ENCODE measurements around the gene EPB41L3. TPM values are rescaled to one million over a fixed set of nuclear protein-coding genes. Genes with fewer than 3 reads are reported as not detected.

The EPB41L3 gene
- total RNA-seq, 1 donor from 2014 or later, result 58.1 TPM

DNA sequence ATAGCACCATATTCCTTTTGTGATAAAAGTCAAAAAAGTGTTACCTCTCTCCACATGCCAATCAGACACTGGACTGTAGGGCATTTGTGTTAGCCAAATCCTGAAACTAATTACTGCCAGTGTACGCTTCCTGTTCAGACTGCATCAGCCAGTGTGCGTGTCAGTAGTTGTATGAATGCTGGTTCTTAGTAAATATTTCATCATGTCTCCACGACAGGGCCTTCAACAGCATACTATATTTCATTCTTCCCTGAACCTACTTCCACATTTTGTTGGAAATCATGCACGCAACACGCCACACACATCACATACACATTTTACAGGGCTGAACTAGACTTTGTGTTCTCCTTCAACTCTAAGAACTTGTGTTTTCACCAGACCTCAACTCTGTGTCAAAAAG is 77.5 kb downstream of the EPB41L3 start:
- no peak overlapping the region for H3K27ac Mint-ChIP-seq
- no peaks in the 10 kb centered on the region for H3K36me3 Mint-ChIP-seq
- DNase-seq (ENCODE audit: extremely low spot score, unreplicated experiment), result no peak
- H3K4me1 Mint-ChIP-seq (ENCODE audit: unreplicated experiment), result peaks cover 14% of the 10 kb centered on the region
- H3K9me3 Mint-ChIP-seq, result no peaks in the 10 kb centered on the region
- H3K27me3 Mint-ChIP-seq, result no peaks in the 10 kb centered on the region
- H3K4me3 Mint-ChIP-seq, result no peak overlapping the region
- TF ChIP-seq, protein P1, sequence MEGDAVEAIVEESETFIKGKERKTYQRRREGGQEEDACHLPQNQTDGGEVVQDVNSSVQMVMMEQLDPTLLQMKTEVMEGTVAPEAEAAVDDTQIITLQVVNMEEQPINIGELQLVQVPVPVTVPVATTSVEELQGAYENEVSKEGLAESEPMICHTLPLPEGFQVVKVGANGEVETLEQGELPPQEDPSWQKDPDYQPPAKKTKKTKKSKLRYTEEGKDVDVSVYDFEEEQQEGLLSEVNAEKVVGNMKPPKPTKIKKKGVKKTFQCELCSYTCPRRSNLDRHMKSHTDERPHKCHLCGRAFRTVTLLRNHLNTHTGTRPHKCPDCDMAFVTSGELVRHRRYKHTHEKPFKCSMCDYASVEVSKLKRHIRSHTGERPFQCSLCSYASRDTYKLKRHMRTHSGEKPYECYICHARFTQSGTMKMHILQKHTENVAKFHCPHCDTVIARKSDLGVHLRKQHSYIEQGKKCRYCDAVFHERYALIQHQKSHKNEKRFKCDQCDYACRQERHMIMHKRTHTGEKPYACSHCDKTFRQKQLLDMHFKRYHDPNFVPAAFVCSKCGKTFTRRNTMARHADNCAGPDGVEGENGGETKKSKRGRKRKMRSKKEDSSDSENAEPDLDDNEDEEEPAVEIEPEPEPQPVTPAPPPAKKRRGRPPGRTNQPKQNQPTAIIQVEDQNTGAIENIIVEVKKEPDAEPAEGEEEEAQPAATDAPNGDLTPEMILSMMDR (conservative IDR thresholded peaks at IDR 0.05), result no peak

DNA sequence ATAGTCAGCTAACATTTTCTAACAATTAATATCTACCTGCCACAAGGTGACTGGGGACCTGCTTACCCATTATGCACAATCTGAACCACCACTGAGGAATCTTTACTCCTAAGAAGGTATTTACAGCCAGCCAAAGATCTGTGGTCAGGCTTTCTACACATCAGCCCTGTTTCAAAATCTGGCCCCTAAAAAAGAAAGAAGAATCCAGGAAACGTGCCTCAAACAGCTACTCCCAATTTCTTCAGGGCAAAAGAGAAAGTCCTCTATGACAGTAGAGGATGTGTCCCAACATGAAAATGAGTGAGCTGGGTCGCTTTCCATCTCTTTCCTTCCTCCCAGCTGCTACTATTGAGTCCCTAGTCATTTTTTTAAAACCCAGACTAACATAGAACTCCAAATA is 79.5 kb downstream of the EPB41L3 start:
- peaks cover 21% of the 10 kb centered on the region for H3K4me1 Mint-ChIP-seq (ENCODE audit: unreplicated experiment)

DNA sequence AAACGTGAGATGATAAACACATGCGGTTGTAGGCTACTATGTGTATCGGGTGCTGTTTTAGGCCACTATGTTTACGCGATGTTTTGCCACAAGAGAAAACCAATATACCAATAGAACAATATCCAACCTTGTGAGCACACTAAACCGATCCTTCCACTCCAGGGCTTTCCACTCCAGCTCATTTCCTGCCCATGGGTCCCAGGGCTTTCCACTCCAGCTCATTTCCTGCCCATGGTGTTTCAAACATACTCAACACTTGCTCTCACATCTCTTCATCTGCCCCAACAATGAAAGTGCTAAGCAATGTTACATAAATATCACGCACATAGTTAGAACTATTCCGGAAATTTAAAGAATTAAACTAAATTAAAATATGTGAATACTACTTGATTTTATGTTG is 80.0 kb downstream of the EPB41L3 start:
- H3K4me1 Mint-ChIP-seq (ENCODE audit: unreplicated experiment), result peaks cover 21% of the 10 kb centered on the region
- no peaks in the 10 kb centered on the region for H3K36me3 Mint-ChIP-seq
- no peaks in the 10 kb centered on the region for H3K9me3 Mint-ChIP-seq
- no peak for DNase-seq (ENCODE audit: extremely low spot score, unreplicated experiment)
- no peak overlapping the region for H3K27ac Mint-ChIP-seq
- H3K27me3 Mint-ChIP-seq, result no peaks in the 10 kb centered on the region
- TF ChIP-seq, protein P1 (conservative IDR thresholded peaks at IDR 0.05), result no peak
- no peak overlapping the region for H3K4me3 Mint-ChIP-seq

More for the DNA sequence above, 79.5 kb downstream of the EPB41L3 start:
- TF ChIP-seq, protein P1 (conservative IDR thresholded peaks at IDR 0.05), result no peak
- Mint-ChIP-seq H3K4me3 (no peak overlapping the region), H3K9me3 (no peaks in the 10 kb centered on the region), H3K36me3 (no peaks in the 10 kb centered on the region), H3K27ac (no peak overlapping the region), H3K27me3 (no peaks in the 10 kb centered on the region)
- DNase-seq (ENCODE audit: extremely low spot score, unreplicated experiment), result no peak

DNA sequence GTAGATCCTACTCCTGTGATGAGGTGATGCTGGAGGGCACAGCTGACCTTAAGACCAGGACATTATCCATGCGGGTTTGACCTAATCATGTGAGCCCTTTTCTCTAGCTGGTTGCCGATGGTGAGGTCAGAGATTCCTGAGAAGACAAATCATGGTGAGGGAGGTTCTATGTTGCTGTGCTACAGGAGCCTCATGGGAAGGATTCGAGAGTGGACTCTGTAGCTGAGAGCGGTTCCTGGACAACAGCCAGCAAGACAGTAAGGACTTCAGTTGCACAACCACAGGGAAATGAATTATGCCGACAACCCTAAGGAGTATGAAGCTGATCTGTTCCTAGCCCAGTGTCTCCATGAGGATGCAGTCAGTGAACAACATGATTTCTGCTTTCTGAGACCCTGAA is 80.4 kb downstream of the EPB41L3 start:
- Mint-ChIP-seq H3K4me1 (ENCODE audit: unreplicated experiment) (peaks cover 21% of the 10 kb centered on the region), H3K27me3 (no peaks in the 10 kb centered on the region), H3K27ac (no peak overlapping the region), H3K36me3 (no peaks in the 10 kb centered on the region), H3K4me3 (no peak overlapping the region), H3K9me3 (no peaks in the 10 kb centered on the region)
- TF ChIP-seq, protein P1 (conservative IDR thresholded peaks at IDR 0.05), result no peak
- DNase-seq (ENCODE audit: extremely low spot score, unreplicated experiment), result no peak

DNA sequence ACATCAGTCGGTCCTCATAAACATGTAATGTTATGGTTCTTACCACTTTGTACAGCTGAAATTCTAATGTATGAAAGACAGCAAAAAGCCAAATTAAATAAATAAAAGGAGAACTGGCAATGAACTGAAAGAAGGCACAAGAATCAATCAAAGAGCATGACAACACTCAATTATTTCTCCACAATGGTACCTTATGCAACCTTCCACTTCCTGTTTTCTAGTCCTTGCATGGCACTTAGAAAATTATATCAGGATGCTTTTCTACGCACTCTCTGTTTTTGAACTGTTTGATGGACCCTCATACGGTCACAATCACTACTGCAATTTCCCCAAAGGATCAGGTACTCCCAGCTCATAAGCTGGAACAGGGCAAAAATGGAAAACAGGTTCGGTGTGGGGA is 81.6 kb downstream of the EPB41L3 start:
- Mint-ChIP-seq H3K9me3 (no peaks in the 10 kb centered on the region), H3K4me1 (ENCODE audit: unreplicated experiment) (peaks cover 32% of the 10 kb centered on the region), H3K27me3 (no peaks in the 10 kb centered on the region), H3K27ac (no peak overlapping the region), H3K4me3 (no peak overlapping the region), H3K36me3 (no peaks in the 10 kb centered on the region)
- no peak for DNase-seq (ENCODE audit: extremely low spot score, unreplicated experiment)
- TF ChIP-seq, protein P1 (conservative IDR thresholded peaks at IDR 0.05), result no peak

DNA sequence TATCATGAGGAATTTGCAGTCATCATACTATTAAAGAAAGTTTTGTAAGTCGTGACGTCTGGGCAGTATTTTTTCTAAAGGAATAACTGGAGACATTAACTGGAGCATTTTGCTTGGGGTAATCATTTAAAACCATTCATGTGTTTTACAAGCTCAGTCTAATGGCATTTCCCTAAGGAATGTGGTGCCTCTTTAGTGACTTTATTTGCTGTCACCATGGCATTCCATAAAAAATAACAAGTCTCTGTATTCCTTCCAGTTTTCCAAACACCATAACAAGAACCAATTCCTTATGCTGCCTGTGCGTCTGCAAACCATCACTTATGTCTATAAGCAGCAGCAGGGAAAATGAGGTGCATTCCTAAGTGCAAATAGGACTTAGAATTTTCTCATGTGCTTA is 82.8 kb downstream of the EPB41L3 start:
- TF ChIP-seq, protein P1 (conservative IDR thresholded peaks at IDR 0.05), result no peak
- H3K27me3 Mint-ChIP-seq, result no peaks in the 10 kb centered on the region
- H3K36me3 Mint-ChIP-seq, result no peaks in the 10 kb centered on the region
- no peak overlapping the region for H3K4me3 Mint-ChIP-seq
- no peaks in the 10 kb centered on the region for H3K9me3 Mint-ChIP-seq
- DNase-seq (ENCODE audit: extremely low spot score, unreplicated experiment), result no peak
- H3K4me1 Mint-ChIP-seq (ENCODE audit: unreplicated experiment), result peaks cover 37% of the 10 kb centered on the region
- no peak overlapping the region for H3K27ac Mint-ChIP-seq
